ENCODE measurements around the gene CITED4. TPM values are rescaled to one million over a fixed set of nuclear protein-coding genes. Genes with fewer than 3 reads are reported as not detected.

Gene CITED4
- total and polyA plus RNA-seq, 9 of the 15 experiments (the other 6 are each of a cell fraction or from before 2014, with no cell fraction given), result 0.11 to 1.2 (median 0.17) TPM; not detected in 2

DNA sequence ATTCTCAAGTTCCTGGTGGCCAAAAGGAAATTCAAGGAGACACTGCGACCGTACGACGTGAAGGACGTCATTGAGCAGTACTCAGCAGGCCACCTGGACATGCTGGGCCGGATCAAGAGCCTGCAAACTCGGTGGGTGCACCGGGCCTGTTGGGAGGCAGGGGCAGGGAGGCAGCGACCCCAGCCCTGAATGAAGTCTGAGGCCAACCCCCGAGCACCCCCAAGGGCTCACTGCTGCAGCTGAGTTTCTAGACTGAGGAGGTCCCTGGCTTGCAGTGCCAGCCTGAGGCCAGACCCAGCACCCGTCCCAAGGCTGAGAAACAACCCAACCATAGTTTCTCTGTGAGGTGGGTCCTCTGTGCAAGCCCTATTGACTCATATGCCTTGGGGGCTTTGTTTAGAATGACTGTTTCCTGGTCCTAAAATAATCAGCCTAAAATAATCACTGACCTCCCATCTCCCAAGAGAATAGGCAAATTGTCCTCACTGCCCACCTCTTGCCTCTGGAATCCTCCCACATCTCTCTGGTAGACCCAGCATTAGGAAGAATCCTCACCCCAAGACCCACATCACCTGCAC is 27.1 kb downstream of the CITED4 start:
- H3K9ac ChIP-seq (ENCODE audit: insufficient read depth in 1 of 2, low read depth in 2 of 2, low read length in 2 of 2), result 0 out of 4 replicates have a peak overlapping the region, but pooled peaks of 1 of the 2 experiments have one; percentile 12
- no peaks in the 10 kb centered on the region for H3K9me3 ChIP-seq (replicated peaks; ENCODE audit: control insufficient read depth, insufficient read depth, low read depth, low read length)
- BruUV-seq (replicated peaks), result no TSS peak
- no peaks in the 10 kb centered on the region; the same call in 2 of the 3 replicates for H3K36me3 ChIP-seq (ENCODE audit: control insufficient read depth, insufficient read depth, low read length)
- no peak for DNase-seq (ENCODE audit: extremely low read depth in 1 of 4, low spot score in 3 of 4)
- no peak overlapping the region for H3K4me2 ChIP-seq (ENCODE audit: insufficient read depth, low read length)
- no peaks in the 10 kb centered on the region for H4K20me1 ChIP-seq (replicated peaks; ENCODE audit: control insufficient read depth, insufficient read depth, low read length)
- no peaks in the 10 kb centered on the region for H3K27me3 ChIP-seq (ENCODE audit: control insufficient read depth in 2 of 2, insufficient read depth in 2 of 2, low read length in 2 of 2)
- intact Hi-C loops (cut with micrococcal nuclease), result no loop called here
- no peak overlapping the region for H3K27ac ChIP-seq (ENCODE audit: extremely low read depth, low read depth, low read length)
- H3K79me2 ChIP-seq (ENCODE audit: control insufficient read depth, insufficient read depth, low read length), result no peaks in the 10 kb centered on the region
- H3K4me3 ChIP-seq, result no peak overlapping the region
- peaks cover 27 to 57% of the 10 kb centered on the region in 2 experiments for H3K4me1 ChIP-seq (replicated peaks in 1 of 2; ENCODE audit: control insufficient read depth in 2 of 2, insufficient read depth in 2 of 2, low read length in 2 of 2)
- in situ Hi-C loops (cut with MboI), result no loop called here
- H2AFZ ChIP-seq (ENCODE audit: low read depth, low read length), result no peak overlapping the region
- ChIA-PET POLR2A (no interaction called here), CTCF (ENCODE audit: low intra/inter-chr PET ratio) (no interaction called here)
- ATAC-seq, result no peak
- 55% methylated on average over 11 of the region's 11 CpGs for WGBS (ENCODE audit: insufficient coverage, low coverage, missing lambda C conversion rate)
- no peak for FAIRE-seq
- H3K9me1 ChIP-seq (ENCODE audit: control insufficient read depth, insufficient read depth, low read length), result no peaks in the 10 kb centered on the region
- TF ChIP-seq ELF1 (tag; IDR thresholded peaks at IDR 0.05) (no peak), POLR3G (IDR thresholded peaks at IDR 0.05; ENCODE audit: extremely low read depth, insufficient read length, insufficient replicate concordance) (no peak), GTF2F1 (IDR thresholded peaks at IDR 0.05; ENCODE audit: low read depth, low read length) (no peak), NUFIP1 (IDR thresholded peaks at IDR 0.05; ENCODE audit: partially characterized antibody) (no peak), PHB2 (IDR thresholded peaks at IDR 0.05; ENCODE audit: low read depth) (no peak), SNIP1 (IDR thresholded peaks at IDR 0.05; ENCODE audit: low read depth) (no peak)
- TF ChIP-seq, protein P1, sequence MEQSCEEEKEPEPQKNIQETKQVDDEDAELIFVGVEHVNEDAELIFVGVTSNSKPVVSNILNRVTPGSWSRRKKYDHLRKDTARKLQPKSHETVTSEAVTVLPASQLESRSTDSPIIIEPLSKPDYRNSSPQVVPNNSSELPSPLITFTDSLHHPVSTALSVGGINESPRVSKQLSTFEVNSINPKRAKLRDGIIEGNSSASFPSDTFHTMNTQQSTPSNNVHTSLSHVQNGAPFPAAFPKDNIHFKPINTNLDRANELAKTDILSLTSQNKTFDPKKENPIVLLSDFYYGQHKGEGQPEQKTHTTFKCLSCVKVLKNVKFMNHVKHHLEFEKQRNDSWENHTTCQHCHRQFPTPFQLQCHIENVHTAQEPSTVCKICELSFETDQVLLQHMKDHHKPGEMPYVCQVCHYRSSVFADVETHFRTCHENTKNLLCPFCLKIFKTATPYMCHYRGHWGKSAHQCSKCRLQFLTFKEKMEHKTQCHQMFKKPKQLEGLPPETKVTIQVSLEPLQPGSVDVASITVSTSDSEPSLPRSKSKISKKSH (CRISPR knock-in tag; IDR thresholded peaks at IDR 0.05), result no peak

All from K562 (cell line).